Measurements from ENCODE around the gene LRP10. TPM values are rescaled to one million over a fixed set of nuclear protein-coding genes. Genes with fewer than 3 reads are reported as not detected.

The LRP10 gene
- total and polyA plus RNA-seq, 2 of the 4 experiments (the other 2 are of a cell fraction): 25.1 to 118 TPM

DNA sequence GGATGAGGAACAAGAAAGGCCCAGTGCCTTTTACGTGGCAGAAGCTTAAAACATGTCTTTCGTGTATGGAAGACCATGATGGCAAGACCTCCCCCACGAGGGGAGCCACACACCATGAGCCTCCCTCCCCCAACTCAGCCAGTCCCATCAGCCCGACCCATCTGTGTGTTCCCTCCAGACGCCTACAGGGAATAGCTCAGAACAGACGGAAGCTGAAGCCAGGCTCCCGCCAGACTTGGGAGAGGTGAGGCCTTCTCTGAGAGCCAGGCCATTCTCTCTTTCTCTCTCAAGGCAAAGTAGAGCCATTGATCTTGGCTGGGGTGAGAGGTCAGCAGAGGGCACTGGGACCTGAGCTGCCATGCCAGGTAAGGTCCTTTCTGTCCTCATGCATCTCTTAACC is 20.9 kb downstream of the LRP10 start:
- Histone ChIP-seq H3K56ac (ENCODE audit: extremely low read depth, insufficient read depth, low read length) (no peak overlapping the region), H2AFZ (replicated peaks; ENCODE audit: low read length, poor library complexity) (no peak overlapping the region), H4K5ac (ENCODE audit: low read depth, low read length) (no peak overlapping the region), H3K4ac (ENCODE audit: low read depth, low read length) (no peak overlapping the region), H3K4me2 (ENCODE audit: low read depth, low read length) (no peak overlapping the region), H3K4me1 (ENCODE audit: control insufficient read depth, insufficient read depth, low read length) (peaks cover 6% of the 10 kb centered on the region), H4K8ac (ENCODE audit: low read depth in 2 of 2, low read length in 2 of 2) (no peak overlapping the region), H4K20me1 (ENCODE audit: insufficient read depth, low read length) (no peaks in the 10 kb centered on the region), H3K27me3 (ENCODE audit: control insufficient read depth, insufficient read depth, low read length) (no peaks in the 10 kb centered on the region), H2BK20ac (ENCODE audit: low read depth, low read length) (no peak overlapping the region), H3K18ac (ENCODE audit: low read depth, low read length) (no peak overlapping the region), H2AK5ac (ENCODE audit: low read depth, low read length) (0 out of 2 replicates have a peak overlapping the region, but pooled peaks have one; percentile 1), H2BK5ac (ENCODE audit: low read depth, low read length, poor library complexity, severe bottlenecking) (no peak overlapping the region), H3K9ac (ENCODE audit: low read depth, low read length) (no peak overlapping the region), H3K9me1 (ENCODE audit: insufficient read depth, low read length) (peaks cover 18% of the 10 kb centered on the region), H3K36me3 (ENCODE audit: control insufficient read depth, insufficient read depth, low read length) (no peaks in the 10 kb centered on the region), H2AK9ac (replicated peaks; ENCODE audit: low read depth, low read length, poor library complexity) (no peak overlapping the region), H3K27ac (ENCODE audit: insufficient read depth, low read length) (no peak overlapping the region), H3K79me1 (ENCODE audit: low read depth in 1 of 2, low read length in 2 of 2) (peaks cover 7 to 23% of the 10 kb centered on the region in 2 experiments), H3K4me3 (ENCODE audit: insufficient read depth, low read depth, low read length) (no peak overlapping the region), H3K23ac (ENCODE audit: low read depth, low read length) (no peak overlapping the region), H2BK15ac (ENCODE audit: low read depth, low read length) (no peak overlapping the region), H2BK120ac (ENCODE audit: low read depth, low read length) (no peak overlapping the region), H3K14ac (replicated peaks; ENCODE audit: low read depth, low read length) (no peak overlapping the region), H4K91ac (ENCODE audit: insufficient read depth, low read depth, low read length) (no peak overlapping the region), H3K9me3 (ENCODE audit: control insufficient read depth, insufficient read depth, low read length) (no peaks in the 10 kb centered on the region)
- BruUV-seq (replicated peaks): no TSS peak
- WGBS, 2 experiments (ENCODE audit: extremely low coverage in 2 of 2, insufficient read length in 1 of 2): 81% methylated on average over 3 of the region's 7 CpGs; no CpG with 5 or more reads in 1 of the 2 experiments
- dilution Hi-C loops (cut with HindIII; ENCODE audit: low sequenced_read_pairs, unreplicated experiment) (no loop called here), in situ Hi-C loops (cut with MboI; ENCODE audit: low sequenced_read_pairs) (no loop called here), intact Hi-C loops (cut with micrococcal nuclease) (loop anchor here (10.0 kb wide), 1 partner anchor 508 kb away; no protein-coding TSS in a partner anchor)
- TF ChIP-seq CHD1 (IDR thresholded peaks at IDR 0.05; ENCODE audit: low read depth, low read length): no peak
- TF ChIP-seq, protein P1, sequence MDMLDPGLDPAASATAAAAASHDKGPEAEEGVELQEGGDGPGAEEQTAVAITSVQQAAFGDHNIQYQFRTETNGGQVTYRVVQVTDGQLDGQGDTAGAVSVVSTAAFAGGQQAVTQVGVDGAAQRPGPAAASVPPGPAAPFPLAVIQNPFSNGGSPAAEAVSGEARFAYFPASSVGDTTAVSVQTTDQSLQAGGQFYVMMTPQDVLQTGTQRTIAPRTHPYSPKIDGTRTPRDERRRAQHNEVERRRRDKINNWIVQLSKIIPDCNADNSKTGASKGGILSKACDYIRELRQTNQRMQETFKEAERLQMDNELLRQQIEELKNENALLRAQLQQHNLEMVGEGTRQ (IDR thresholded peaks at IDR 0.05; ENCODE audit: low read depth, low read length): no peak
- TF ChIP-seq, protein P2, sequence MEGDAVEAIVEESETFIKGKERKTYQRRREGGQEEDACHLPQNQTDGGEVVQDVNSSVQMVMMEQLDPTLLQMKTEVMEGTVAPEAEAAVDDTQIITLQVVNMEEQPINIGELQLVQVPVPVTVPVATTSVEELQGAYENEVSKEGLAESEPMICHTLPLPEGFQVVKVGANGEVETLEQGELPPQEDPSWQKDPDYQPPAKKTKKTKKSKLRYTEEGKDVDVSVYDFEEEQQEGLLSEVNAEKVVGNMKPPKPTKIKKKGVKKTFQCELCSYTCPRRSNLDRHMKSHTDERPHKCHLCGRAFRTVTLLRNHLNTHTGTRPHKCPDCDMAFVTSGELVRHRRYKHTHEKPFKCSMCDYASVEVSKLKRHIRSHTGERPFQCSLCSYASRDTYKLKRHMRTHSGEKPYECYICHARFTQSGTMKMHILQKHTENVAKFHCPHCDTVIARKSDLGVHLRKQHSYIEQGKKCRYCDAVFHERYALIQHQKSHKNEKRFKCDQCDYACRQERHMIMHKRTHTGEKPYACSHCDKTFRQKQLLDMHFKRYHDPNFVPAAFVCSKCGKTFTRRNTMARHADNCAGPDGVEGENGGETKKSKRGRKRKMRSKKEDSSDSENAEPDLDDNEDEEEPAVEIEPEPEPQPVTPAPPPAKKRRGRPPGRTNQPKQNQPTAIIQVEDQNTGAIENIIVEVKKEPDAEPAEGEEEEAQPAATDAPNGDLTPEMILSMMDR (conservative IDR thresholded peaks at IDR 0.05; ENCODE audit: low read depth, low read length): no peak
- TF ChIP-seq, protein P3, sequence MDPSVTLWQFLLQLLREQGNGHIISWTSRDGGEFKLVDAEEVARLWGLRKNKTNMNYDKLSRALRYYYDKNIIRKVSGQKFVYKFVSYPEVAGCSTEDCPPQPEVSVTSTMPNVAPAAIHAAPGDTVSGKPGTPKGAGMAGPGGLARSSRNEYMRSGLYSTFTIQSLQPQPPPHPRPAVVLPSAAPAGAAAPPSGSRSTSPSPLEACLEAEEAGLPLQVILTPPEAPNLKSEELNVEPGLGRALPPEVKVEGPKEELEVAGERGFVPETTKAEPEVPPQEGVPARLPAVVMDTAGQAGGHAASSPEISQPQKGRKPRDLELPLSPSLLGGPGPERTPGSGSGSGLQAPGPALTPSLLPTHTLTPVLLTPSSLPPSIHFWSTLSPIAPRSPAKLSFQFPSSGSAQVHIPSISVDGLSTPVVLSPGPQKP (IDR thresholded peaks at IDR 0.05; ENCODE audit: borderline replicate concordance, low read depth, low read length): no peak
- TF ChIP-seq BHLHE40 (IDR thresholded peaks at IDR 0.05; ENCODE audit: low read depth, low read length): no peak
- no peak for TF ChIP-seq RFX5 (IDR thresholded peaks at IDR 0.05; ENCODE audit: low read depth, low read length)
- no peak for TF ChIP-seq MXI1 (IDR thresholded peaks at IDR 0.05; ENCODE audit: borderline replicate concordance, low read depth, low read length)
- TF ChIP-seq RAD21 (IDR thresholded peaks at IDR 0.05; ENCODE audit: low read length): no peak
- no peak for TF ChIP-seq NFE2L2 (IDR thresholded peaks at IDR 0.05; ENCODE audit: low read depth, low read length)
- TF ChIP-seq POLR2A (IDR thresholded peaks at IDR 0.05; ENCODE audit: low read depth, low read length): no peak
- TF ChIP-seq MAZ (IDR thresholded peaks at IDR 0.05; ENCODE audit: borderline replicate concordance, low read depth, low read length): no peak
- no peak for TF ChIP-seq CEBPB (IDR thresholded peaks at IDR 0.05; ENCODE audit: low read depth, low read length)
- no peak for TF ChIP-seq FOS (IDR thresholded peaks at IDR 0.05; ENCODE audit: low read depth, low read length)
- TF ChIP-seq RCOR1 (IDR thresholded peaks at IDR 0.05; ENCODE audit: insufficient replicate concordance, low read length): no peak
- TF ChIP-seq SMC3 (IDR thresholded peaks at IDR 0.05; ENCODE audit: low read depth, low read length): no peak
- TF ChIP-seq MAFK (IDR thresholded peaks at IDR 0.05; ENCODE audit: low read depth, low read length): no peak
- ChIA-PET POLR2A (ENCODE audit: unreplicated experiment) (no interaction called here), CTCF (interaction anchor here (0.5 kb wide), 1 partner anchor 47 kb away, joined by 3 read pairs; no protein-coding TSS in a partner anchor)
- no peak for ATAC-seq (ENCODE audit: low read depth)
- no peak for DNase-seq
